IPS DF 4.7 (cell line): Measurements from ENCODE around the gene IL1R1.
"Not testable (repeated sequence)": the region's sequence is repeated elsewhere in the genome, so short reads cannot be mapped to it uniquely, and the experiment has no call there.

Experiments
- DNase-seq: peaks from one replicate; pipeline ENCODE4 v3.0.0-alpha.2; 2013; ENCODE audit warnings: low spot score; ENCODE audit errors: extremely low read depth

The IL1R1 gene

GRCh38 chr2:102111823-102112222 lies 30.7 kb upstream of the IL1R1 start:
- DNase-seq, result no peak

DNA sequence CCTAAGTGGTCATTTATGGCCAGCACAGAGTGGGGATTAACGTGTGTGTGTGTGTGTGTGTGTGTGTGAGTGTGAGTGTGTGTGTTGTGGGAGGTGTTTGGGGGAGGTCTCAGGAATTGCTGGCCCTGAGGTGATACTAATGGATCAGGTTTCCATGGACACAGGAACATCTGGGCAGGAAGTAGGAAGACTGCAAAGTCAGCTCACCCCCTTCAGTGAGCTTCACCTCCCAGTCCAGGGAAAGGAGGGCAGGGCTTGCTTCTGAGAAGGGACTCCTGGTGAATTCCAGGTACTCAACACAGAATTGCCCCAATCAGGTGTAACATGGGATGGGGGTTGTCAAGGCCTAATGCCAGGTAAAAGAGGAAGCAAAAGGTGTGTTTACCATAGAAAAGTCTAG lies 30.3 kb upstream of the IL1R1 start:
- DNase-seq, result no peak

GRCh38 chr2:102112692-102113665 lies 29.6 kb upstream of the IL1R1 start:
- DNase-seq, result no peak

- DNase-seq, result no peak
These were observed 28.2 kb upstream of the IL1R1 start for GRCh38 chr2:102114290-102114721.

GRCh38 chr2:102114851-102115497 lies 27.6 kb upstream of the IL1R1 start:
- DNase-seq, result no peak

DNA sequence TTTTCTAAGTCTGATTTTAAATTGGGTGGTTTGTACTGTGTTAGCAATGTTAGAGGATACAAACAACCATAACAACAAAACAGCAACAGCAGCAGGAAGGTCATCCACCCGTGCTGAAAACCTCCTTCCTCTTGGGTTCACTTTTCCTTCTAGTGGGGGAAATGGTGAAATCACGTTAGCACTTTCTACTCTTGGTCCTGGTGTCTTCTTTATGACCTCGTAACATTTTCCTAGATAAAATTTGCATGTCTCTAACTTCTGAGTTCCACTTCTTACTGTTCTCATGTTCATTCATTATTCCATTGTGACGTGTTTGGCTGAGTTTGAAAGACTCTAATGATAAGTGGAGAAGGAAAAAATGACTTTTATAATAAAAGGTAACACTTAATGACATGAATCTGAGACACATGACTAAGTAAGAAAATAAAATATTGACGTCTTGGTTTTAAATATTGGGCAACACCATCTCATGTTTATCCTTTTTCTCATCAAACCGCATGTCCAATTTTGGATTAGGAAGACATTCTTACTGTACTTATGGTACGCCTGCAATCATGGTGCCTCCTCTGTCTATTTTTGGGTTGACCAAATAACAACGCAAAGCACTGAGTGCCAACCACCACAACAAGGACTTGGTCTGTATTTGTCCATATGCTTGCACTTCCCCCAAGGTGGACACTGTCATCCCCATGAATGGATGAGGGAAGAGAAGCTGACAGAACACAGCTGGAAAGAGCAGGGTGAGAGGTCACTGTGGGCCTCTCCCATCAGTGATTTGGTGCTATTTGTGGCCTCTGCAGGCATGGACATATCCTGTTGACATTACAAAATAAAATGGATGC lies 25.7 kb upstream of the IL1R1 start:
- DNase-seq, result no peak

GRCh38 chr2:102117472-102117858 lies 25.1 kb upstream of the IL1R1 start:
- no peak for DNase-seq

DNA sequence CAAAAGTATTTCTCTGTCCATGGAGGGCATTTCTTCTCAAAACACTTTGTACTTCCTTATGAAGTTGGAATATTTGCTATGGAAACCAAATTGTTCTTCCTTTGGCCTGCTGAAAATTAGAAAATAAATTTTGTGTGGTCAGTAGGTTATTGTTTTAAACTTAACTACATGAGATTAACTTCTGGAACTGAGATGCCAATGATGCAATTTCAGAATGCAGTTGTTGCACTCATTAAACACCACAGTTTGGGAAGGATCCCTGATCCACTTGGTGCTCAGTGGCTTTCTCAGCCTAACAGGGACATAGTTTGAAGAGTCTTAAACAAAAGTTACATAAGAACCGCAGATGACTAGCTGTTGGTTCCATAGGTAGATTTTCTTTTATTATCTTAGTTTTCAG lies 23.3 kb upstream of the IL1R1 start:
- DNase-seq, result no peak

DNA sequence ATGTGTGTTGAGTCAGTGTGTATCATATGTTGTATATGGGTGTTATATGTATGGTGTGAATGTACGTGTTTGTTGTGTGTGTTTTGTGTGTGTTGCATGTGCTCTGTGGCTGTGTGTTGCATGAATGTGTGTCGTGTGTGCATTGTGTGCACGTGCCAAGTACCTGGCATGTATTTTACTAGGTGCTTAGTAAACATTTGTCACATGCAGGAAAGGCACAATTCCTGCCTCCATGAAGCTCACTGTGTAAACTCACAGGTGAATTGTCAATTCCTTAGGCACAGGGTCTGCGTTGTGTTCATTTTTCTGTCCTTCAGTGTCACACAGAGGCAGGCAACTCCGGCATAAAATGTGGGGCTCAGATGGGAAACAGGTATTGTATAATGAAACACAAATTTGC lies 22.3 kb upstream of the IL1R1 start:
- no peak for DNase-seq

- DNase-seq, result no peak
These were observed 21.8 kb upstream of the IL1R1 start for GRCh38 chr2:102120701-102121159.

- no peak for DNase-seq
These were observed 20.4 kb upstream of the IL1R1 start for GRCh38 chr2:102122115-102122514.

DNA sequence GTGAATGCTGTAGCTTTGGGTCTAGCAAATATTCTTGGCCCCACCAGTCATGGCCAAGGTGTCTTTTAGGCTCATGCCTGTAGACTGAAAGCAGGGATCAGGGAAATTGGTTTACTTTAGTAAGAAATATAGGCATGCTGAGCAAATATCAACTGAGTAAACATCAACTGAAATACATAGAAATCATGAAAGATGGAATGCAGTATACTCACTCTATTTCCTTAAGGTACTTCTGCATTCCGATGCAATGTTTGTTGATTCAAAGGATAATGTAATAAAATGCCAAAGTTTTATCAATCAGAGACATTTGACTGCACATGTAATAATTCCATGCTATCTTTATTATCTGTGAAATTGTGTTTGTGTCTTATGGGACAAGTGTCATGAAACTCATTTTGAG lies 19.6 kb upstream of the IL1R1 start:
- no peak for DNase-seq

GRCh38 chr2:102124421-102124820 lies 18.1 kb upstream of the IL1R1 start:
- not testable (repeated sequence) for DNase-seq

DNA sequence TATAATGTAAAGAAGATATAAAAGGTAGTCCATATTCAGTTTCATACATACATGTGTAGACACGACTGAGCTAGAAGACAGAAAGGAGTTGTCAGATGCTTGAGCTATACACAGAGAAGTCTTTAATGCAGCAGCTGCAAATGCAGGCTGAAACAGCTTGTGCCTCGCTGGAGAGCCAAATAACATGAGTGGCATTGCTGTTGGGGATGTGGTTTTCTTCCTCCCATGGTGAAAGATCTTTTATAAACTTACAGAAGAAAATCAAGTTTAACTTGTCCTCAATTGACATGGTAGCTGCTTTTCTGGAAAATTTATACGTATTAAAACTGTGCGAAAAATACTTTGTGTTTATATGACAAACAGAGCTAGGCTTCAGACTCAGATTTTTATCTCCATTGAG lies 16.4 kb upstream of the IL1R1 start:
- no peak for DNase-seq

GRCh38 chr2:102126660-102127059 lies 15.9 kb upstream of the IL1R1 start:
- DNase-seq, result no peak

GRCh38 chr2:102129082-102129481 lies 13.5 kb upstream of the IL1R1 start:
- no peak for DNase-seq

DNA sequence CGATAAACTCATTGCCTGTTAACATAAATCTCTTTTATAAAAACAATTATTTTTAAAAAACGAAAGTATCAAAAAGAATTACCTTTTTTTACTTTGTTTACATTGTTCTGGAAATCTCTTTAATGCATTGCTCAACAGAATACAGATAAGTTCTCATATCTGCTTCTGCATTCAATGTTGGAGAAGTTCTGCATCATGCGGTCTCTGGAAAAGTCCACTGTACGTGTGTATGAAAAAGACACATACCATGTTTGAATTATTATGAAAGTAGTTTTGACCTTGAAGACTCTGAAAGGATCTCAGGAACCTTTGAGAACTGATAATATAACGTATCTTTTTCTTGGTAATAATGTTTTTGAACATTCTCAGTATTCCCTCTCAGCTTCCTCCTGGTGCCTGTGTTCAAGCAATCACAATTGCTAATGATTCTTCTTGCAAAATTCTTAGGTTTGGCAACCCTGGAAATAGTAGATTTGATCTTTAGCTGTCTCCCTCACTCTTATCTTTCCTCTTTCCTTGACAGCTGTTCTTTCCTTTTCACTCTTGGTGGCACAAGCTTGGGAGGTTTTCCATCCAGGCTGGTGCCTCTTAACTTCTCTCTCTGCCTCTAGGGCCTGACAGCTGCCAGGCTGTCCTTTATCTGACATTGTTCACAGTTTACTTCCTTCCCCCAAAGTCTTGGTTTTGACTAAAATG lies 12.4 kb upstream of the IL1R1 start:
- DNase-seq, result no peak

DNA sequence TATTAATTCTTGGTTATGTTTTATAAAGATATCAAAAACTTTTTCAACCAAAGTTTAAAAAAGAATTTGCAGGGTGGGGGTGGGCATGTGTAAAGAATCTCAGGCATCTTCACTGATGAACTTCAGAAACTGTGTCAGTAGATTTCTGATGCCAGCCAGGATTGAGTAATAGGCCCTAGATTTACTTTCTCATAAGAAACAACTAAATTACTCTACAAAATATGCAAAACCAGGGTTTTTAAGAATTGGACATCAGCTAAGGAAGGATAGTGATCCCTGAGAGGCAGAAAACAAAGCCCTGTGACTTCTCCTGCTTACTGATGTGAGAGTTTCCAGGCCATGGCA lies 11.9 kb upstream of the IL1R1 start:
- DNase-seq, result no peak

- DNase-seq, result no peak
These were observed 11.0 kb upstream of the IL1R1 start for GRCh38 chr2:102131564-102131963.

DNA sequence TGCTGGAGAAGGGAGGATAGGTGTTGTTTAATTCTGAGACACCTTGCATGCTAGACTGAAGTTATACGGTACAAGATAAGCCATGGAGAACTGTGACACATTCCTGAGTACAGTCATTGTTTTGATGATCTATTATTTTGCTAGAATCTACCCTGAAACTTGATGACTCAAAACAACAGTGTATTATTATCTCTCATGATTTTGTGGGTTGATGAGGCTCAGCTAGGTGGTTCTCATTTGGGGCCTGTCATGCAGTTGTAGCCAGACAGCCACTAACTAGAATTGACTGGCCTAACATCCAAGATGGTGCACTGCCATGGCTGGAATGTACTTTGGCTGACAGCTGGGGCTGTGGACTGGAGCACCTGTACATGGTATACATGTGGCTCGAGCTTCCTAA lies 5.4 kb upstream of the IL1R1 start:
- no peak for DNase-seq

GRCh38 chr2:102138331-102138730 lies 4.2 kb upstream of the IL1R1 start:
- no peak for DNase-seq
